Fibroblast of skin of back (primary cell): ENCODE measurements around the gene SRCIN1.

Source experiments
- DNase-seq: peaks from one replicate; pipeline ENCODE4 v3.0.0-alpha.2; 2013

Gene SRCIN1

GRCh38 chr17:38561416-38562214, 44.1 kb downstream of the SRCIN1 start:
- no peak for DNase-seq

- peak; percentile 37 for DNase-seq
Observed at GRCh38 chr17:38560503-38561318, 45.0 kb downstream of the SRCIN1 start.

- DNase-seq = no peak
Observed at GRCh38 chr17:38559880-38560230, 45.9 kb downstream of the SRCIN1 start.

- peak; percentile 25 for DNase-seq
Observed at GRCh38 chr17:38559051-38559879, 46.5 kb downstream of the SRCIN1 start.

GRCh38 chr17:38558728-38559050, 47.1 kb downstream of the SRCIN1 start:
- DNase-seq = no peak

- DNase-seq = peak; percentile 85
Observed at GRCh38 chr17:38557836-38558727, 47.7 kb downstream of the SRCIN1 start.

- no peak for DNase-seq
Observed at GRCh38 chr17:38557396-38557795, 48.4 kb downstream of the SRCIN1 start.

- no peak for DNase-seq
Observed at GRCh38 chr17:38556239-38556638, 49.5 kb downstream of the SRCIN1 start.

GRCh38 chr17:38554430-38555350, 51.1 kb downstream of the SRCIN1 start:
- DNase-seq = no peak

GRCh38 chr17:38552343-38552742, 53.4 kb downstream of the SRCIN1 start:
- DNase-seq = no peak

- DNase-seq = no peak
Observed at GRCh38 chr17:38551121-38551520, 54.6 kb downstream of the SRCIN1 start.

- peak; percentile 51 for DNase-seq
Observed at GRCh38 chr17:38550661-38551060, 55.1 kb downstream of the SRCIN1 start.

- DNase-seq = no peak
Observed at GRCh38 chr17:38549285-38549684, 56.5 kb downstream of the SRCIN1 start.

GRCh38 chr17:38547444-38547843, 58.3 kb downstream of the SRCIN1 start:
- DNase-seq = no peak

- no peak for DNase-seq
Observed at GRCh38 chr17:38546396-38546795, 59.4 kb downstream of the SRCIN1 start.

GRCh38 chr17:38545531-38546225, 60.1 kb downstream of the SRCIN1 start:
- DNase-seq = no peak

GRCh38 chr17:38544839-38545209, 60.9 kb downstream of the SRCIN1 start:
- DNase-seq = no peak

- no peak for DNase-seq
Observed at GRCh38 chr17:38544175-38544838, 61.4 kb downstream of the SRCIN1 start.

- no peak for DNase-seq
Observed at GRCh38 chr17:38543403-38544174, 62.2 kb downstream of the SRCIN1 start.
